ENCODE results near the gene GPANK1. TPM values are rescaled to one million over a fixed set of nuclear protein-coding genes. Genes with fewer than 3 reads are reported as not detected.
A peak's percentile ranks its signal among the peaks of the same experiment; 100 is the strongest.

The GPANK1 gene
- total RNA-seq, 4 donors from 2014 or later: 17.3 to 29.8 (median 24.5) TPM

GRCh38 chr6:31680226-31681134, 15.7 kb upstream of the GPANK1 start, which contains the start of gene LY6G5C:
LY6G5C (minus strand) TSS chr6:31681067; CDS start chr6:31680373, 694 bp downstream.
- TF ChIP-seq POLR2A (IDR thresholded peaks at IDR 0.05) (no peak), CTCF (IDR thresholded peaks at IDR 0.05 in 4 of 5, conservative IDR thresholded peaks at IDR 0.05 in 1 of 5) (peak; percentile 60 to 80 (median 76))
- peaks cover 13% of the 10 kb centered on the region in 2 donors for H3K4me1 ChIP-seq
- H3K9me3 ChIP-seq: no peaks in the 10 kb centered on the region
- H3K36me3 ChIP-seq: peaks cover 0 to 9% of the 10 kb centered on the region in 2 donors
- intact Hi-C loops (cut with DNase I; ENCODE audit: low total_unique reads): loop anchor here (1.0 to 2.0 kb wide), 4 partner anchors 14 to 278 kb away; partner anchors contain the start of genes CSNK2B, NELFE and SKIC2
- DNase-seq: peak; percentile 77 to 82
- H3K27me3 ChIP-seq: no peaks in the 10 kb centered on the region
- H3K4me3 ChIP-seq: peak within 1 kb of the TSS; percentile 43 to 85 (median 66)
- H3K27ac ChIP-seq: peak within 1 kb of the TSS; percentile 22 to 74 (median 56)
- peak; percentile 97 for ATAC-seq
- in situ Hi-C loops (cut with MboI; ENCODE audit: low sequenced_read_pairs in 4 of 4): loop anchor here in 3 of 4 donors (5.0 to 25.0 kb wide), 3 partner anchors 87 to 282 kb away; partner anchors contain the start of genes DXO (in 1 of the 3), NELFE (in 1 of the 3) and SKIC2 (in 1 of the 3)

DNA sequence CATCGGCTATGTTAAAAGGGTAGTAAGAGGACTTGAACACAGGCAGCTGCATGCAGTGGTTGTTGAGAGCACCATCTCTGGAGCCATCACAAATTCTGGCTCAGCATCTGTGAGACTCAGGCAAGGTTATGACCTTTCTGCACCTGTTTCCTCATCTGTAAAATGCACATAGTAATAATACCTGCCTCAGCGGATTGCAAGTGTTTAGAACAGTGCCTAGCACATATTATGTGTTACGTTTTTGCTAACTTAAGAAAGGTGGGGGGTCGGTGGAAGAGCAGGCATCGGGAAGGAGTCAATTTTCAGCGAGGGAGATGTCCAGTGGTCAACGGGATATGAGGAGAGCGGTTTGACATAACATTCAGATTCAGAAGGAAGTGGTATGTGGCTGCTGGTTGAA, 13.2 kb upstream of the GPANK1 start:
- H3K9me3 ChIP-seq: no peaks in the 10 kb centered on the region
- intact Hi-C loops (cut with DNase I; ENCODE audit: low total_unique reads): no loop called here
- in situ Hi-C loops (cut with MboI; ENCODE audit: low sequenced_read_pairs in 4 of 4): loop anchor here in 1 of 4 donors (10.0 to 25.0 kb wide), 2 partner anchors 157 to 284 kb away; partner anchors contain the start of genes DXO, NELFE and SKIC2
- no peak overlapping the region for H3K27ac ChIP-seq
- H3K4me3 ChIP-seq: no peak overlapping the region
- peaks cover 13% of the 10 kb centered on the region in 2 donors for H3K4me1 ChIP-seq
- peaks cover 0 to 5% of the 10 kb centered on the region in 2 donors for H3K36me3 ChIP-seq
- no peak for DNase-seq
- no peaks in the 10 kb centered on the region for H3K27me3 ChIP-seq
- no peak for ATAC-seq
- TF ChIP-seq CTCF (IDR thresholded peaks at IDR 0.05 in 4 of 5, conservative IDR thresholded peaks at IDR 0.05 in 1 of 5) (no peak), POLR2A (IDR thresholded peaks at IDR 0.05) (no peak)

DNA sequence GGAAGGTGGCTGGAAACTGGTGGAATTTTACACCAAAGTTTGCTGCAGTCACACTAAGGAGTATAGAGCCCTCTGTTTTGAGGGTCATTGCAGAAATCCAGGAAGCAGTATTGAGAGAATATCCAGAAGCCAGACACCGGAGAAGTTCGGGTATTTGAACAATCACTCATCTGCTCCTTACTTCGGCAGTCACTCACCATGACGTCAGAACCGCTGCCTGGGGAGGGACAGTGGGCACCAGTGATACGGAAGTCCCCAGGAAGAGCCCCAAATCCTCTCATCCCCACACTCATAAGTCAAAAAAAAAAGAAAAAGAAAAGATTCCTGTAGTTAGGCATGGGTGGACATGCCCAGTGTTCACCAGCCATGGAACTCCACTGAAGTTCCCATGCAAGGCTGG, 12.1 kb upstream of the GPANK1 start:
- peaks cover 0 to 15% of the 10 kb centered on the region in 2 donors for H3K36me3 ChIP-seq
- peaks cover 13% of the 10 kb centered on the region in 2 donors for H3K4me1 ChIP-seq
- intact Hi-C loops (cut with DNase I; ENCODE audit: low total_unique reads): no loop called here
- H3K27me3 ChIP-seq: no peaks in the 10 kb centered on the region
- no peak overlapping the region for H3K4me3 ChIP-seq
- no peaks in the 10 kb centered on the region for H3K9me3 ChIP-seq
- in situ Hi-C loops (cut with MboI; ENCODE audit: low sequenced_read_pairs in 4 of 4): loop anchor here in 1 of 4 donors (10.0 to 25.0 kb wide), 2 partner anchors 158 to 285 kb away; partner anchors contain the start of genes DXO, NELFE and SKIC2
- no peak overlapping the region for H3K27ac ChIP-seq
- ATAC-seq (no peak), DNase-seq (no peak)
- TF ChIP-seq CTCF (IDR thresholded peaks at IDR 0.05 in 4 of 5, conservative IDR thresholded peaks at IDR 0.05 in 1 of 5) (no peak), POLR2A (IDR thresholded peaks at IDR 0.05) (no peak)

GRCh38 chr6:31676322-31676903, 11.6 kb upstream of the GPANK1 start:
- Histone ChIP-seq H3K9me3 (no peaks in the 10 kb centered on the region), H3K27me3 (no peaks in the 10 kb centered on the region), H3K4me3 (no peak overlapping the region), H3K36me3 (peaks cover 0 to 20% of the 10 kb centered on the region in 2 donors), H3K4me1 (peaks cover 11% of the 10 kb centered on the region in 2 donors), H3K27ac (no peak overlapping the region)
- no peak for ATAC-seq
- DNase-seq: no peak
- intact Hi-C loops (cut with DNase I; ENCODE audit: low total_unique reads) (no loop called here), in situ Hi-C loops (cut with MboI; ENCODE audit: low sequenced_read_pairs in 4 of 4) (loop anchor here in 1 of 4 donors (10.0 to 25.0 kb wide), 2 partner anchors 158 to 286 kb away; partner anchors contain the start of genes DXO, NELFE and SKIC2)
- TF ChIP-seq CTCF (IDR thresholded peaks at IDR 0.05 in 4 of 5, conservative IDR thresholded peaks at IDR 0.05 in 1 of 5) (no peak), POLR2A (IDR thresholded peaks at IDR 0.05) (no peak)
